ENCODE data around the gene AHCYL1.

GRCh38 chr1:110069404-110070281 lies 85.1 kb downstream of the AHCYL1 start:
- TF ChIP-seq CTCF (IDR thresholded peaks at IDR 0.05) (no peak), POLR2A (IDR thresholded peaks at IDR 0.05) (no peak)
